Epithelial cell of esophagus (primary cell): Measurements from ENCODE around the gene IDH2.

Source experiments
- DNase-seq: peaks from one replicate; pipeline ENCODE4 v3.0.0; 2010; ENCODE audit warnings: low read depth
- H3K4me3 ChIP-seq: 2 replicates; pipeline ENCODE4 v1.5.1; 2011; ENCODE audit warnings: mild to moderate bottlenecking, low read length, control low read depth
- CTCF ChIP-seq: IDR thresholded peaks from 2 replicates; pipeline ENCODE4 v1.5.1; 2011; ENCODE audit warnings: low read depth, mild to moderate bottlenecking, low read length, control low read depth, inconsistent platforms; ENCODE audit not compliant: insufficient read depth; ENCODE audit errors: missing control alignments

IDH2 gene

GRCh38 chr15:90101130-90101968 is 919 bp downstream of the IDH2 start:
- H3K4me3 ChIP-seq: peak overlapping the region; percentile 54
- no peak for TF ChIP-seq CTCF
- DNase-seq: no peak

GRCh38 chr15:90099868-90100831 is 2.1 kb downstream of the IDH2 start:
- no peak overlapping the region for H3K4me3 ChIP-seq
- TF ChIP-seq CTCF: no peak
- no peak for DNase-seq

GRCh38 chr15:90099072-90099867 is 3.0 kb downstream of the IDH2 start:
- H3K4me3 ChIP-seq: no peak overlapping the region
- DNase-seq: no peak
- no peak for TF ChIP-seq CTCF

GRCh38 chr15:90097475-90097874 is 4.8 kb downstream of the IDH2 start:
- no peak for DNase-seq
- no peak overlapping the region for H3K4me3 ChIP-seq
- no peak for TF ChIP-seq CTCF

GRCh38 chr15:90095521-90095959 is 6.7 kb downstream of the IDH2 start:
- no peak overlapping the region for H3K4me3 ChIP-seq
- DNase-seq: peak; percentile 29
- TF ChIP-seq CTCF: no peak

GRCh38 chr15:90091156-90091931 is 10.9 kb downstream of the IDH2 start:
- H3K4me3 ChIP-seq: no peak overlapping the region
- TF ChIP-seq CTCF: no peak
- DNase-seq: no peak
